Endothelial cell of umbilical vein (primary cell): Measurements from ENCODE around the gene PUM2. TPM values are rescaled to one million over a fixed set of nuclear protein-coding genes. Genes with fewer than 3 reads are reported as not detected.

ENCODE experiments used
- BruUV-seq: library from RNA; stranded (reverse); fragments of 400-500 nt; replicated peaks from 2 replicates; lab custom pipeline; 2021; lab: Mats Ljungman, UMichigan
- CTCF ChIA-PET: fragments of 300-600, 350-600 bp; sonication (Branson Sonifier 250); formaldehyde crosslinking; loops from one replicate; lab custom pipeline; 2021; ENCODE audit warnings: antibody characterized with exemption, inconsistent platforms; lab: Charles Lee
- POLR2A ChIA-PET: fragments of 300-600, 350-600 bp; sonication (Branson Sonifier 250); formaldehyde crosslinking; loops from one replicate; lab custom pipeline; 2021; ENCODE audit warnings: antibody characterized with exemption, inconsistent platforms; lab: Charles Lee
- DNase-seq: peaks from one replicate; pipeline ENCODE4 v3.0.0-alpha.2; 2011; ENCODE audit warnings: low read depth, low spot score
- FAIRE-seq: peaks from 2 replicates; lab custom pipeline; 2011; peaks lifted over from hg19 to GRCh38; lab: Jason Lieb, UNC
- H2AFZ ChIP-seq: 2 replicates; pipeline ENCODE4 v1.6.0; 2012; ENCODE audit warnings: low read depth, low read length, control low read depth, inconsistent platforms
- H3K27ac ChIP-seq: 2 replicates; pipeline ENCODE4 v1.5.1; 2011; ENCODE audit warnings: low read depth, mild to moderate bottlenecking, control low read depth, low read length, moderate library complexity; ENCODE audit not compliant: insufficient read depth
- H3K27me3 ChIP-seq, 2 experiments: 2 replicates each; pipeline versions ENCODE4 v1.6.0 to v1.6.1; 2011; ENCODE audit warnings: low read length in 2 of 2, mixed read lengths in 1 of 2; ENCODE audit not compliant: control insufficient read depth in 2 of 2, insufficient read depth in 2 of 2
- H3K36me3 ChIP-seq, 2 experiments: 2 replicates in 1 of 2; 3 replicates in 1 of 2; pipeline ENCODE4 v1.5.1; 2011; ENCODE audit warnings: low read length in 2 of 2, mild to moderate bottlenecking in 1 of 2, moderate library complexity in 1 of 2; ENCODE audit not compliant: control insufficient read depth in 2 of 2, insufficient read depth in 2 of 2; ENCODE audit errors: extremely low read depth in 1 of 2
- H3K4me1 ChIP-seq: 3 replicates; pipeline ENCODE4 v1.5.1; 2011; ENCODE audit warnings: mild to moderate bottlenecking, low read length; ENCODE audit not compliant: control insufficient read depth, insufficient read depth; ENCODE audit errors: extremely low read depth
- H3K4me2 ChIP-seq: 2 replicates; pipeline ENCODE4 v1.6.1; 2011; ENCODE audit warnings: low read length, control low read depth, mixed read lengths; ENCODE audit not compliant: insufficient read depth
- H3K4me3 ChIP-seq, 3 experiments: fragments of 200-600 bp in 1 of 3; sonication (generic), shearing (Covaris generic) in 1 of 3; replicated peaks in 1 of 3; 2 replicates each; pipeline ENCODE4 v1.5.1; 2011 to 2016; ENCODE audit warnings: control low read depth in 3 of 3, low read length in 3 of 3, mild to moderate bottlenecking in 2 of 3, inconsistent platforms in 1 of 3, low read depth in 1 of 3, moderate library complexity in 1 of 3; ENCODE audit not compliant: insufficient read depth in 1 of 3
- H3K79me2 ChIP-seq: 2 replicates; pipeline ENCODE4 v1.6.0; 2012; ENCODE audit warnings: low read length, inconsistent platforms; ENCODE audit not compliant: control insufficient read depth, insufficient read depth
- H3K9ac ChIP-seq: replicated peaks from 2 replicates; pipeline ENCODE3; 2011; ENCODE audit warnings: low read length, control low read depth; ENCODE audit not compliant: insufficient read depth; ENCODE audit errors: extremely low read depth
- H3K9me1 ChIP-seq: replicated peaks from 3 replicates; pipeline ENCODE4 v1.6.0; 2011; ENCODE audit warnings: mild to moderate bottlenecking, low read length; ENCODE audit not compliant: control insufficient read depth, insufficient read depth; ENCODE audit errors: extremely low read depth
- H3K9me3 ChIP-seq: replicated peaks from 2 replicates; pipeline ENCODE4 v1.5.1; 2012; ENCODE audit warnings: low read length, inconsistent platforms; ENCODE audit not compliant: control insufficient read depth, insufficient read depth
- H4K20me1 ChIP-seq: replicated peaks from 2 replicates; pipeline ENCODE3; 2011; ENCODE audit warnings: mild to moderate bottlenecking, low read length; ENCODE audit not compliant: control insufficient read depth, insufficient read depth; ENCODE audit errors: extremely low read depth
- CTCF ChIP-seq, 2 donors: IDR thresholded peaks; 1 replicate in 1 of 2; 2 replicates in 1 of 2; pipeline ENCODE4 v1.5.1; 2011; ENCODE audit warnings: low read length in 2 of 2, mild to moderate bottlenecking in 2 of 2, moderate library complexity in 2 of 2, control low read depth in 1 of 2, inconsistent platforms in 1 of 2, low read depth in 1 of 2; ENCODE audit not compliant: insufficient read depth in 1 of 2; ENCODE audit errors: extremely low read depth in 1 of 2
- EZH2 ChIP-seq: IDR thresholded peaks from 2 replicates; pipeline ENCODE4 v1.6.1; 2012; ENCODE audit warnings: borderline replicate concordance, low read depth, mild to moderate bottlenecking, moderate library complexity, low read length, inconsistent platforms; ENCODE audit not compliant: severe bottlenecking
- FOS ChIP-seq: IDR thresholded peaks from 2 replicates; pipeline ENCODE4 v1.6.1; 2011; ENCODE audit warnings: mild to moderate bottlenecking, low read length, moderate library complexity, borderline replicate concordance; ENCODE audit not compliant: insufficient read depth
- GATA2 ChIP-seq: IDR thresholded peaks from 2 replicates; pipeline ENCODE4 v1.7.0; 2011; ENCODE audit warnings: low read depth, mild to moderate bottlenecking, moderate library complexity, mixed read lengths, low read length; ENCODE audit not compliant: insufficient read length, insufficient read depth
- JUN ChIP-seq: IDR thresholded peaks from 2 replicates; pipeline ENCODE4 v1.6.1; 2011; ENCODE audit warnings: borderline replicate concordance, low read depth; ENCODE audit not compliant: insufficient read length, insufficient read depth
- MAX ChIP-seq: IDR thresholded peaks from 2 replicates; pipeline ENCODE4 v1.6.1; 2011; ENCODE audit not compliant: insufficient read depth, insufficient read length
- MYC ChIP-seq: IDR thresholded peaks from one replicate; pipeline ENCODE4 v1.6.1; 2011; ENCODE audit warnings: mild to moderate bottlenecking, low read depth, low read length
- POLR2A ChIP-seq: IDR thresholded peaks from 2 replicates; pipeline ENCODE4 v1.6.1; 2012; ENCODE audit warnings: low read depth, mild to moderate bottlenecking, control low read depth, low read length
- POLR2AphosphoS5 ChIP-seq: IDR thresholded peaks from 2 replicates; pipeline ENCODE4 v1.6.1; 2012; ENCODE audit warnings: low read depth, mild to moderate bottlenecking, control low read depth, low read length, moderate library complexity; ENCODE audit not compliant: insufficient read depth
- dilution Hi-C: fragments of 300-500 bp; cut with MboI; formaldehyde crosslinking; loops from one replicate; pipeline ENCODE4 v1.15.0; 2019; ENCODE audit warnings: low sequenced_read_pairs; ENCODE audit not compliant: extremely low pct_ligation_motif_present
- intact Hi-C: fragments of 100-400 bp; cut with micrococcal nuclease; formaldehyde crosslinking; loops from one replicate; pipeline ENCODE4 v1.10.0; 2022
- polyA plus RNA-seq, 4 experiments: library from polyadenylated mRNA; depleted of rRNA in 3 of 4; stranded (reverse) in 3 of 4; unstranded in 1 of 4; fragments of >200 nt; gene quantifications; 2 replicates each; pipeline versions ENCODE4 v1.2.1 to v1.2.3, GENCODE V29; 2011 to 2012; ENCODE audit warnings: missing spikeins in 1 of 4
- total RNA-seq: library from RNA; stranded (reverse); gene quantifications from 2 replicates; pipeline ENCODE4 v1.2.3, GENCODE V29; 2021

PUM2 gene
- total and polyA plus RNA-seq, 2 donors (not counting 3 experiments of a cell fraction or from before 2014, with no cell fraction given), result 32.9 to 83.7 TPM

- ChIA-PET CTCF (interaction anchor here (1.6 kb wide), 1 partner anchor 126 kb away, joined by 6 read pairs; no protein-coding TSS in a partner anchor), POLR2A (no interaction called here)
- Histone ChIP-seq H3K79me2 (no peaks in the 10 kb centered on the region), H3K27ac (no peak overlapping the region), H2AFZ (no peak overlapping the region), H3K9me1 (no peaks in the 10 kb centered on the region), H3K4me2 (no peak overlapping the region), H3K36me3 (no peaks in the 10 kb centered on the region), H3K4me1 (peaks cover 4% of the 10 kb centered on the region), H3K27me3 (peaks cover under 1 to 5% of the 10 kb centered on the region in 2 experiments), H3K9ac (no peak overlapping the region), H3K4me3 (no peak overlapping the region), H4K20me1 (no peaks in the 10 kb centered on the region), H3K9me3 (no peaks in the 10 kb centered on the region)
- TF ChIP-seq GATA2, result no peak
- TF ChIP-seq CTCF (IDR thresholded peaks at IDR 0.05; ENCODE audit: extremely low read depth in 1 of 2, insufficient read depth in 1 of 2, low read depth in 1 of 2, low read length in 2 of 2), result no peak
- no peak for TF ChIP-seq POLR2AphosphoS5
- no peak for TF ChIP-seq POLR2A
- TF ChIP-seq FOS, result no peak
- no peak for TF ChIP-seq MYC
- no peak for TF ChIP-seq MAX
- TF ChIP-seq EZH2, result no peak
- no peak for TF ChIP-seq JUN
- DNase-seq, result no peak
- no peak for FAIRE-seq
- dilution Hi-C loops (no loop called here), intact Hi-C loops (no loop called here)
- BruUV-seq, result no TSS peak
Measured at GRCh38 chr2:20232837-20233207, 117.8 kb downstream of the PUM2 start.
